Upper lobe of left lung (tissue), 4 donors: ENCODE data around the gene PROS1.

ENCODE experiments used
- POLR2AphosphoS5 ChIP-seq, 2 donors: sonication (generic); formaldehyde crosslinking; IDR thresholded peaks; one replicate each; pipeline ENCODE4 v1.5.1; 2017; ENCODE audit warnings: antibody characterized with exemption in 2 of 2
- TF ChIP-seq, protein P1 (sequence below), 6 experiments: fragments of 450-650 bp in 4 of 6; fragments of 200-600 bp in 2 of 6; sonication (generic) in 2 of 6; IDR thresholded peaks; one replicate each; pipeline ENCODE4 v1.5.1; 2016 to 2019; ENCODE audit warnings: antibody characterized with exemption in 6 of 6

DNA sequence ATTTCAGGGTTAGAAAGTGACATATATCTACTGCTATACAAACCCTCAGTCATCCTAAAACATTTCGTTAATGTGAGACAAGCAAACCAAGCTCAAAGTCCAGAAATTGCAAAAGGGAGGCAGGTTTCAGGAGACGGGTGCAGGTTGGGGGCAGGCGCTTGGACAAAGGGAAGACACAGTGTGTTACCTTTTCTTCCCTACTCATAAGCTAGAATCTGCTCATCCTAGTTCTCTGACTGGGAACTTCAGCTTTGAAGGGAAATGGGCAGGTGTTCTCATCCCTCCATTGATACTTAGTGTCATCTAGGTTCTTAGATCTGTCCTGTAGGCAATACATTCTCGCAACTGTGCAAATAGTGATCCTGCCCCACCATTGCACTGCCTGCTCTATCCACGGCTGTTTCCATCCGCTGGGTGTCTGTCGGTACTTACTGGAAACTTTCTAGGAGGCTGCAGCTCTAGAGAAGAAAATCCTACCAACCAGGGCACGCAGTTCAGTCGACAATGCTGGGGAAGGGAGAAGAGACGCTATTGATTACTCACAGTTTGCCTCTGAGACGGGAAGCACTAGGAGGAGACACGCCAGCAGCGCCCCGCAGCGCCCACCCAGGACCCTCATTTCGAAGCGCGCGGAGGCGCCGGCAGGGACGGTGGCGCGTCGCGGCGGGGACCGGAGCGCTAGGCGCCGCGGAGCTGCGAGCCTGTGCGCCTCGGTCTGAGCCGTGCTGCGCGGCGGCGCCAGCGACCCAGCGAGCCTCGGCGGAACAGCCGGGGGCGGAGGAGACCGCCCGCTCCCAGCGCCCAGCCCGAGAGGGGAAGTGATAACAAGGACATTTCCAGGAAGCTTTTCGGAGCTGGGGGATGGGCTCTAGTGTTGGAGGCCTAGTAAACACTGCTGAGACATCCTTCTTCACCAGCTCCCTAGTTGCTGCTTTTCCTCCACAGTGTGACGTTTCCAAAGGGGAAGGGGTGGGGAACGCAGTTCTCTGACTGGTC, at the start of gene PROS1:
- peak; percentile 78 to 88 for TF ChIP-seq POLR2AphosphoS5 (IDR thresholded peaks at IDR 0.05)
- TF ChIP-seq, protein P1, sequence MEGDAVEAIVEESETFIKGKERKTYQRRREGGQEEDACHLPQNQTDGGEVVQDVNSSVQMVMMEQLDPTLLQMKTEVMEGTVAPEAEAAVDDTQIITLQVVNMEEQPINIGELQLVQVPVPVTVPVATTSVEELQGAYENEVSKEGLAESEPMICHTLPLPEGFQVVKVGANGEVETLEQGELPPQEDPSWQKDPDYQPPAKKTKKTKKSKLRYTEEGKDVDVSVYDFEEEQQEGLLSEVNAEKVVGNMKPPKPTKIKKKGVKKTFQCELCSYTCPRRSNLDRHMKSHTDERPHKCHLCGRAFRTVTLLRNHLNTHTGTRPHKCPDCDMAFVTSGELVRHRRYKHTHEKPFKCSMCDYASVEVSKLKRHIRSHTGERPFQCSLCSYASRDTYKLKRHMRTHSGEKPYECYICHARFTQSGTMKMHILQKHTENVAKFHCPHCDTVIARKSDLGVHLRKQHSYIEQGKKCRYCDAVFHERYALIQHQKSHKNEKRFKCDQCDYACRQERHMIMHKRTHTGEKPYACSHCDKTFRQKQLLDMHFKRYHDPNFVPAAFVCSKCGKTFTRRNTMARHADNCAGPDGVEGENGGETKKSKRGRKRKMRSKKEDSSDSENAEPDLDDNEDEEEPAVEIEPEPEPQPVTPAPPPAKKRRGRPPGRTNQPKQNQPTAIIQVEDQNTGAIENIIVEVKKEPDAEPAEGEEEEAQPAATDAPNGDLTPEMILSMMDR (IDR thresholded peaks at IDR 0.05): peak in 2 of 6 experiments; percentile 12 to 21
